GM23338 (cell line): ENCODE results near the gene LTBP2. TPM values are rescaled to one million over a fixed set of nuclear protein-coding genes. Genes with fewer than 3 reads are reported as not detected.

Experiments
- ATAC-seq: fragments of 200-7000 bp; cut with Tn5 transposase; 3 replicates; pipeline ENCODE4 v1.9.1; 2020
- DNase-seq: peaks from one replicate; pipeline ENCODE4 v3.0.0-alpha.2; 2015; ENCODE audit warnings: low spot score
- H2AFZ ChIP-seq: fragments of 200-600 bp; sonication (generic); 2 replicates; pipeline ENCODE4 v1.8.0; 2016; ENCODE audit warnings: antibody characterized with exemption, mild to moderate bottlenecking, moderate library complexity
- H3F3A ChIP-seq: fragments of 200-600 bp; sonication (generic); replicated peaks from 2 replicates; pipeline ENCODE4 v1.8.0; 2017; ENCODE audit warnings: antibody characterized with exemption, mixed run types, low read depth
- H3K27ac ChIP-seq: fragments of 200-600 bp; sonication (generic); 2 replicates; pipeline ENCODE4 v1.6.1; 2016; ENCODE audit warnings: low read depth
- H3K27me3 ChIP-seq: fragments of 200-600 bp; sonication (generic); 2 replicates; pipeline ENCODE4 v1.8.0; 2016; ENCODE audit warnings: mild to moderate bottlenecking, mixed run types, moderate library complexity; ENCODE audit not compliant: insufficient read depth
- H3K36me3 ChIP-seq: fragments of 200-600 bp; sonication (generic); 2 replicates; pipeline ENCODE4 v1.8.0; 2016; ENCODE audit warnings: mild to moderate bottlenecking; ENCODE audit not compliant: insufficient read depth
- H3K4me1 ChIP-seq: fragments of 200-600 bp; sonication (generic); 2 replicates; pipeline ENCODE4 v1.8.0; 2016; ENCODE audit warnings: mild to moderate bottlenecking, moderate library complexity; ENCODE audit not compliant: insufficient read depth
- H3K4me2 ChIP-seq: fragments of 200-600 bp; sonication (generic); 2 replicates; pipeline ENCODE4 v1.7.1; 2017; ENCODE audit warnings: mixed run types
- H3K4me3 ChIP-seq: fragments of 200-600 bp; sonication (generic); 2 replicates; pipeline ENCODE4 v1.6.1; 2016; ENCODE audit warnings: mixed run types
- H3K79me2 ChIP-seq: fragments of 200-600 bp; sonication (generic); replicated peaks from 2 replicates; pipeline ENCODE4 v1.8.0; 2017; ENCODE audit warnings: mild to moderate bottlenecking; ENCODE audit not compliant: insufficient read depth
- H3K9me2 ChIP-seq: fragments of 200-600 bp; sonication (generic); 2 replicates; pipeline ENCODE4 v1.8.0; 2017; ENCODE audit not compliant: insufficient read depth
- H4K20me1 ChIP-seq: fragments of 200-600 bp; sonication (generic); replicated peaks from 2 replicates; pipeline ENCODE4 v1.8.0; 2017; ENCODE audit warnings: mild to moderate bottlenecking; ENCODE audit not compliant: insufficient read depth
- H3K27ac Mint-ChIP-seq: 2 replicates; pipeline ENCODE4 v1.8.0; 2020; ENCODE audit warnings: inconsistent platforms, mild to moderate bottlenecking, moderate library complexity, mixed read lengths
- H3K27me3 Mint-ChIP-seq: 3 replicates; pipeline ENCODE4 v1.8.0; 2022; ENCODE audit warnings: low read depth, mild to moderate bottlenecking, moderate library complexity, mixed read lengths, inconsistent platforms; ENCODE audit not compliant: insufficient read depth, poor library complexity
- H3K36me3 Mint-ChIP-seq: 3 replicates; pipeline ENCODE4 v1.8.0; 2021; ENCODE audit warnings: low read depth, mild to moderate bottlenecking, inconsistent platforms, moderate library complexity, mixed read lengths
- H3K4me1 Mint-ChIP-seq: 3 replicates; pipeline ENCODE4 v1.8.0; 2020; ENCODE audit warnings: mild to moderate bottlenecking, inconsistent platforms, mixed read lengths
- H3K4me3 Mint-ChIP-seq: 3 replicates; pipeline ENCODE4 v1.8.0; 2021; ENCODE audit warnings: moderate library complexity, mild to moderate bottlenecking, inconsistent platforms, mixed read lengths
- H3K9me3 Mint-ChIP-seq: 3 replicates; pipeline ENCODE4 v1.8.0; 2020; ENCODE audit warnings: moderate library complexity, mild to moderate bottlenecking, inconsistent platforms, mixed read lengths
- CREB1 ChIP-seq: fragments of 250-450 bp; sonication (Bioruptor Pico); IDR thresholded peaks from 2 replicates; pipeline ENCODE4 v1.5.0; 2020; ENCODE audit warnings: low read depth, mild to moderate bottlenecking, moderate library complexity
- EZH2 ChIP-seq: fragments of 200-600 bp; sonication (generic); IDR thresholded peaks from one replicate; pipeline ENCODE4 v1.8.0; 2017; ENCODE audit warnings: antibody characterized with exemption, mild to moderate bottlenecking, low read depth; ENCODE audit not compliant: unreplicated experiment
- EZH2phosphoT487 ChIP-seq: fragments of 200-600 bp; sonication (generic); IDR thresholded peaks from one replicate; pipeline ENCODE4 v1.8.1; 2018; ENCODE audit warnings: antibody characterized with exemption; ENCODE audit not compliant: unreplicated experiment
- JUNB ChIP-seq: IDR thresholded peaks from one replicate; pipeline ENCODE4 v1.6.1; 2016; ENCODE audit warnings: antibody characterized with exemption; ENCODE audit not compliant: unreplicated experiment
- NANOG ChIP-seq: IDR thresholded peaks from 2 replicates; pipeline ENCODE4 v1.6.1; 2016; ENCODE audit warnings: antibody characterized with exemption, borderline replicate concordance
- POLR2AphosphoS5 ChIP-seq: IDR thresholded peaks from 2 replicates; pipeline ENCODE4 v1.6.1; 2016; ENCODE audit warnings: antibody characterized with exemption, low read depth
- STAT1 ChIP-seq: IDR thresholded peaks from one replicate; pipeline ENCODE4 v1.6.1; 2016; ENCODE audit warnings: antibody characterized with exemption; ENCODE audit not compliant: unreplicated experiment
- ZNF114 ChIP-seq: fragments of 250-450 bp; sonication (Bioruptor Pico); IDR thresholded peaks from 2 replicates; pipeline ENCODE4 v1.5.0; 2020; ENCODE audit warnings: mild to moderate bottlenecking, moderate library complexity
- ZNF331 ChIP-seq: fragments of 250-450 bp; sonication (Bioruptor Pico); IDR thresholded peaks from 2 replicates; pipeline ENCODE4 v1.5.0; 2020; ENCODE audit warnings: low read depth, mild to moderate bottlenecking, moderate library complexity
- polyA plus RNA-seq: library from polyadenylated mRNA; unstranded; fragments of >200 nt; fragmentation: Nextera tagmentation; extraction: Ambion mirVana; gene quantifications from 2 replicates; pipeline ENCODE4 v1.2.1, GENCODE V29; 2016
- total RNA-seq: library from RNA; depleted of rRNA; stranded (reverse); fragments of >200 nt; shearing (Covaris generic); gene quantifications from 2 replicates; pipeline ENCODE4 v1.2.3, GENCODE V29; 2014
- TF ChIP-seq, protein P1 (sequence below): IDR thresholded peaks from 2 replicates; pipeline ENCODE4 v1.6.1; 2016; ENCODE audit warnings: antibody characterized with exemption
- TF ChIP-seq, protein P2 (sequence below), 2 experiments: fragments of 200-600 bp in 1 of 2; sonication (generic) in 1 of 2; conservative IDR thresholded peaks; 2 replicates each; pipeline versions ENCODE4 v1.5.1 to v1.6.1; 2016 to 2017; ENCODE audit warnings: antibody characterized with exemption in 2 of 2, low read depth in 2 of 2, mild to moderate bottlenecking in 2 of 2, moderate library complexity in 1 of 2
- TF ChIP-seq, protein P3 (sequence below): fragments of 250-450 bp; sonication (Bioruptor Pico); IDR thresholded peaks from 2 replicates; pipeline ENCODE4 v1.5.0; 2020; ENCODE audit warnings: mild to moderate bottlenecking, moderate library complexity
- TF ChIP-seq, protein P4 (sequence below): IDR thresholded peaks from one replicate; pipeline ENCODE4 v1.6.1; 2018; ENCODE audit warnings: antibody characterized with exemption; ENCODE audit not compliant: unreplicated experiment

The LTBP2 gene
- total and polyA plus RNA-seq, 2 experiments from 2014 or later: 0.27 to 0.49 TPM

DNA sequence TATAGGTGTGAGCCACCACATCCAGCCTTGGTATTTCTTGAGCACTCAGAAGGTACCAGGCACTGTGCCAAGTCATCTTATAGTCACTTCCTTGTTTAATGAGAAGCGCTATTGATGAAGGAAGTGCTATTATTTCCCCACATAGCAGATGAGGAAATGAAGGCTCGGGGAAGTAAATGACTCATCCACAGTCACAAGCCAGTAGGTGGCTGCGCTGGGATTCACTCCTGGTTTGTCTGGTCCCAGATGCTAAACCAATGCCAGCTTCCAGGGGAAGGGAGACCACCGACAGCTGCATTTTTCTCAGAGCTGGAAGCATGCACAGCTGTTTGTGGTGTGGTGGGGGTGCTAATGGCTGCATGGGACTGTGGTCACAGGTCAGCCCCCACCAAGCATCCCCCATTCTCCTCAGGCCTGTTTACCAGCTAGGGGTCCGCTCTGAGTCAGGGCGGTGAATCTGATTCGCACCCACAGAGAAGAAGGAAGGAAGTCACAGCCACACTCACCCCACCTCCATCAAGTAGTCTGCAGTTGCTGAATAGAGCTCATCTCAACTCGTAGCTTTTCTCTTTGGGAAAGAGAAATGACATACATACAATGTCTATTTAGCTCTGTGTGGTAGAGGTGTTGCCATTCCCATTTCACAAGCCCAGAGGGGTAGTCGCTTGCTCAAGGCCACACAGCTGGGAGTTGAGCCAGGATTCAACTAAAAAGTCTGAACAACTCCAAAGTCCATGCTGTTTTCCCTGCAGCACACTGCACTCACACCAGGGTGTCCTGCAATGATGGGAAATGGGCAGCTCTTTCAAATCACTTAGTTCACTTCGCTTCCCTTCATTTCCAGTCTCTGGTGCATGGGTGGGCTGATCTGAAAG lies 6.3 kb upstream of the LTBP2 start:
- TF ChIP-seq, protein P1, sequence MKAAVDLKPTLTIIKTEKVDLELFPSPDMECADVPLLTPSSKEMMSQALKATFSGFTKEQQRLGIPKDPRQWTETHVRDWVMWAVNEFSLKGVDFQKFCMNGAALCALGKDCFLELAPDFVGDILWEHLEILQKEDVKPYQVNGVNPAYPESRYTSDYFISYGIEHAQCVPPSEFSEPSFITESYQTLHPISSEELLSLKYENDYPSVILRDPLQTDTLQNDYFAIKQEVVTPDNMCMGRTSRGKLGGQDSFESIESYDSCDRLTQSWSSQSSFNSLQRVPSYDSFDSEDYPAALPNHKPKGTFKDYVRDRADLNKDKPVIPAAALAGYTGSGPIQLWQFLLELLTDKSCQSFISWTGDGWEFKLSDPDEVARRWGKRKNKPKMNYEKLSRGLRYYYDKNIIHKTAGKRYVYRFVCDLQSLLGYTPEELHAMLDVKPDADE: no peak
- TF ChIP-seq EZH2phosphoT487: no peak
- no peak for TF ChIP-seq JUNB
- TF ChIP-seq, protein P2, sequence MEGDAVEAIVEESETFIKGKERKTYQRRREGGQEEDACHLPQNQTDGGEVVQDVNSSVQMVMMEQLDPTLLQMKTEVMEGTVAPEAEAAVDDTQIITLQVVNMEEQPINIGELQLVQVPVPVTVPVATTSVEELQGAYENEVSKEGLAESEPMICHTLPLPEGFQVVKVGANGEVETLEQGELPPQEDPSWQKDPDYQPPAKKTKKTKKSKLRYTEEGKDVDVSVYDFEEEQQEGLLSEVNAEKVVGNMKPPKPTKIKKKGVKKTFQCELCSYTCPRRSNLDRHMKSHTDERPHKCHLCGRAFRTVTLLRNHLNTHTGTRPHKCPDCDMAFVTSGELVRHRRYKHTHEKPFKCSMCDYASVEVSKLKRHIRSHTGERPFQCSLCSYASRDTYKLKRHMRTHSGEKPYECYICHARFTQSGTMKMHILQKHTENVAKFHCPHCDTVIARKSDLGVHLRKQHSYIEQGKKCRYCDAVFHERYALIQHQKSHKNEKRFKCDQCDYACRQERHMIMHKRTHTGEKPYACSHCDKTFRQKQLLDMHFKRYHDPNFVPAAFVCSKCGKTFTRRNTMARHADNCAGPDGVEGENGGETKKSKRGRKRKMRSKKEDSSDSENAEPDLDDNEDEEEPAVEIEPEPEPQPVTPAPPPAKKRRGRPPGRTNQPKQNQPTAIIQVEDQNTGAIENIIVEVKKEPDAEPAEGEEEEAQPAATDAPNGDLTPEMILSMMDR (conservative IDR thresholded peaks at IDR 0.05; ENCODE audit: low read depth in 2 of 2): no peak
- no peak for TF ChIP-seq ZNF114 (CRISPR knock-in tag)
- TF ChIP-seq, protein P3, sequence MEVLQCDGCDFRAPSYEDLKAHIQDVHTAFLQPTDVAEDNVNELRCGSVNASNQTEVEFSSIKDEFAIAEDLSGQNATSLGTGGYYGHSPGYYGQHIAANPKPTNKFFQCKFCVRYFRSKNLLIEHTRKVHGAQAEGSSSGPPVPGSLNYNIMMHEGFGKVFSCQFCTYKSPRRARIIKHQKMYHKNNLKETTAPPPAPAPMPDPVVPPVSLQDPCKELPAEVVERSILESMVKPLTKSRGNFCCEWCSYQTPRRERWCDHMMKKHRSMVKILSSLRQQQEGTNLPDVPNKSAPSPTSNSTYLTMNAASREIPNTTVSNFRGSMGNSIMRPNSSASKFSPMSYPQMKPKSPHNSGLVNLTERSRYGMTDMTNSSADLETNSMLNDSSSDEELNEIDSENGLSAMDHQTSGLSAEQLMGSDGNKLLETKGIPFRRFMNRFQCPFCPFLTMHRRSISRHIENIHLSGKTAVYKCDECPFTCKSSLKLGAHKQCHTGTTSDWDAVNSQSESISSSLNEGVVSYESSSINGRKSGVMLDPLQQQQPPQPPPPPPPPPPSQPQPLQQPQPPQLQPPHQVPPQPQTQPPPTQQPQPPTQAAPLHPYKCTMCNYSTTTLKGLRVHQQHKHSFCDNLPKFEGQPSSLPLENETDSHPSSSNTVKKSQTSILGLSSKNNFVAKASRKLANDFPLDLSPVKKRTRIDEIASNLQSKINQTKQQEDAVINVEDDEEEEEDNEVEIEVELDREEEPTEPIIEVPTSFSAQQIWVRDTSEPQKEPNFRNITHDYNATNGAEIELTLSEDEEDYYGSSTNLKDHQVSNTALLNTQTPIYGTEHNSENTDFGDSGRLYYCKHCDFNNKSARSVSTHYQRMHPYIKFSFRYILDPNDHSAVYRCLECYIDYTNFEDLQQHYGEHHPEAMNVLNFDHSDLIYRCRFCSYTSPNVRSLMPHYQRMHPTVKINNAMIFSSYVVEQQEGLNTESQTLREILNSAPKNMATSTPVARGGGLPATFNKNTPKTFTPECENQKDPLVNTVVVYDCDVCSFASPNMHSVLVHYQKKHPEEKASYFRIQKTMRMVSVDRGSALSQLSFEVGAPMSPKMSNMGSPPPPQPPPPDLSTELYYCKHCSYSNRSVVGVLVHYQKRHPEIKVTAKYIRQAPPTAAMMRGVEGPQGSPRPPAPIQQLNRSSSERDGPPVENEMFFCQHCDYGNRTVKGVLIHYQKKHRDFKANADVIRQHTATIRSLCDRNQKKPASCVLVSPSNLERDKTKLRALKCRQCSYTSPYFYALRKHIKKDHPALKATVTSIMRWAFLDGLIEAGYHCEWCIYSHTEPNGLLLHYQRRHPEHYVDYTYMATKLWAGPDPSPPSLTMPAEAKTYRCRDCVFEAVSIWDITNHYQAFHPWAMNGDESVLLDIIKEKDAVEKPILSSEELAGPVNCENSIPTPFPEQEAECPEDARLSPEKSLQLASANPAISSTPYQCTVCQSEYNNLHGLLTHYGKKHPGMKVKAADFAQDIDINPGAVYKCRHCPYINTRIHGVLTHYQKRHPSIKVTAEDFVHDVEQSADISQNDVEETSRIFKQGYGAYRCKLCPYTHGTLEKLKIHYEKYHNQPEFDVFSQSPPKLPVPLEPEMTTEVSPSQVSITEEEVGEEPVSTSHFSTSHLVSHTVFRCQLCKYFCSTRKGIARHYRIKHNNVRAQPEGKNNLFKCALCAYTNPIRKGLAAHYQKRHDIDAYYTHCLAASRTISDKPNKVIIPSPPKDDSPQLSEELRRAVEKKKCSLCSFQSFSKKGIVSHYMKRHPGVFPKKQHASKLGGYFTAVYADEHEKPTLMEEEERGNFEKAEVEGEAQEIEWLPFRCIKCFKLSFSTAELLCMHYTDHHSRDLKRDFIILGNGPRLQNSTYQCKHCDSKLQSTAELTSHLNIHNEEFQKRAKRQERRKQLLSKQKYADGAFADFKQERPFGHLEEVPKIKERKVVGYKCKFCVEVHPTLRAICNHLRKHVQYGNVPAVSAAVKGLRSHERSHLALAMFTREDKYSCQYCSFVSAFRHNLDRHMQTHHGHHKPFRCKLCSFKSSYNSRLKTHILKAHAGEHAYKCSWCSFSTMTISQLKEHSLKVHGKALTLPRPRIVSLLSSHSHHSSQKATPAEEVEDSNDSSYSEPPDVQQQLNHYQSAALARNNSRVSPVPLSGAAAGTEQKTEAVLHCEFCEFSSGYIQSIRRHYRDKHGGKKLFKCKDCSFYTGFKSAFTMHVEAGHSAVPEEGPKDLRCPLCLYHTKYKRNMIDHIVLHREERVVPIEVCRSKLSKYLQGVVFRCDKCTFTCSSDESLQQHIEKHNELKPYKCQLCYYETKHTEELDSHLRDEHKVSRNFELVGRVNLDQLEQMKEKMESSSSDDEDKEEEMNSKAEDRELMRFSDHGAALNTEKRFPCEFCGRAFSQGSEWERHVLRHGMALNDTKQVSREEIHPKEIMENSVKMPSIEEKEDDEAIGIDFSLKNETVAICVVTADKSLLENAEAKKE (CRISPR knock-in tag): no peak
- TF ChIP-seq EZH2: no peak
- no peak for TF ChIP-seq NANOG
- TF ChIP-seq, protein P4, sequence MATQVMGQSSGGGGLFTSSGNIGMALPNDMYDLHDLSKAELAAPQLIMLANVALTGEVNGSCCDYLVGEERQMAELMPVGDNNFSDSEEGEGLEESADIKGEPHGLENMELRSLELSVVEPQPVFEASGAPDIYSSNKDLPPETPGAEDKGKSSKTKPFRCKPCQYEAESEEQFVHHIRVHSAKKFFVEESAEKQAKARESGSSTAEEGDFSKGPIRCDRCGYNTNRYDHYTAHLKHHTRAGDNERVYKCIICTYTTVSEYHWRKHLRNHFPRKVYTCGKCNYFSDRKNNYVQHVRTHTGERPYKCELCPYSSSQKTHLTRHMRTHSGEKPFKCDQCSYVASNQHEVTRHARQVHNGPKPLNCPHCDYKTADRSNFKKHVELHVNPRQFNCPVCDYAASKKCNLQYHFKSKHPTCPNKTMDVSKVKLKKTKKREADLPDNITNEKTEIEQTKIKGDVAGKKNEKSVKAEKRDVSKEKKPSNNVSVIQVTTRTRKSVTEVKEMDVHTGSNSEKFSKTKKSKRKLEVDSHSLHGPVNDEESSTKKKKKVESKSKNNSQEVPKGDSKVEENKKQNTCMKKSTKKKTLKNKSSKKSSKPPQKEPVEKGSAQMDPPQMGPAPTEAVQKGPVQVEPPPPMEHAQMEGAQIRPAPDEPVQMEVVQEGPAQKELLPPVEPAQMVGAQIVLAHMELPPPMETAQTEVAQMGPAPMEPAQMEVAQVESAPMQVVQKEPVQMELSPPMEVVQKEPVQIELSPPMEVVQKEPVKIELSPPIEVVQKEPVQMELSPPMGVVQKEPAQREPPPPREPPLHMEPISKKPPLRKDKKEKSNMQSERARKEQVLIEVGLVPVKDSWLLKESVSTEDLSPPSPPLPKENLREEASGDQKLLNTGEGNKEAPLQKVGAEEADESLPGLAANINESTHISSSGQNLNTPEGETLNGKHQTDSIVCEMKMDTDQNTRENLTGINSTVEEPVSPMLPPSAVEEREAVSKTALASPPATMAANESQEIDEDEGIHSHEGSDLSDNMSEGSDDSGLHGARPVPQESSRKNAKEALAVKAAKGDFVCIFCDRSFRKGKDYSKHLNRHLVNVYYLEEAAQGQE: no peak
- no peak for TF ChIP-seq STAT1
- no peak for TF ChIP-seq ZNF331 (CRISPR knock-in tag)
- TF ChIP-seq CREB1 (CRISPR knock-in tag): no peak
- TF ChIP-seq POLR2AphosphoS5: no peak
- DNase-seq (no peak), ATAC-seq (no peak)
- H3K4me1 Mint-ChIP-seq: peaks cover 28% of the 10 kb centered on the region
- H3K27ac ChIP-seq: no peak overlapping the region
- H3K36me3 ChIP-seq: no peaks in the 10 kb centered on the region
- no peak overlapping the region for H3K27ac Mint-ChIP-seq
- peak overlapping the region; percentile 87 for H2AFZ ChIP-seq
- H3K36me3 Mint-ChIP-seq: no peaks in the 10 kb centered on the region; the same call in 2 of the 3 replicates
- no peaks in the 10 kb centered on the region for H3K9me2 ChIP-seq
- no peak overlapping the region for H3K4me3 ChIP-seq
- peaks cover 24% of the 10 kb centered on the region for H3K27me3 Mint-ChIP-seq
- no peaks in the 10 kb centered on the region for H4K20me1 ChIP-seq
- peaks cover 9% of the 10 kb centered on the region; the same call in 1 of the 2 replicates for H3K4me1 ChIP-seq
- peaks cover 5% of the 10 kb centered on the region; the same call in 2 of the 3 replicates for H3K9me3 Mint-ChIP-seq
- H3K27me3 ChIP-seq: no peaks in the 10 kb centered on the region
- H3K79me2 ChIP-seq: no peaks in the 10 kb centered on the region
- no peak overlapping the region for H3K4me3 Mint-ChIP-seq
- H3K4me2 ChIP-seq: 0 out of 2 replicates have a peak overlapping the region, but pooled peaks have one; percentile 38
- H3F3A ChIP-seq: no peaks in the 10 kb centered on the region
